Hepatocyte (in vitro differentiated cells): ENCODE measurements around the gene HHAT.

ENCODE experiments used
- CTCF ChIP-seq: fragments of 200-600 bp; sonication (generic); IDR thresholded peaks from 2 replicates; pipeline ENCODE4 v1.5.1; 2016; ENCODE audit warnings: antibody characterized with exemption, mild to moderate bottlenecking; ENCODE audit not compliant: poor library complexity
- EZH2 ChIP-seq: fragments of 200-600 bp; sonication (generic); IDR thresholded peaks from 2 replicates; pipeline ENCODE4 v1.6.1; 2016; ENCODE audit warnings: antibody characterized with exemption, mild to moderate bottlenecking, borderline replicate concordance

GRCh38 chr1:210594605-210595004 lies 265.9 kb downstream of the HHAT start:
- TF ChIP-seq CTCF (no peak), EZH2 (no peak)
